NCI-H1694 (cell line): ENCODE data around the gene BRMS1L.

Experiments used
- DNase-seq: peaks from one replicate; lab custom pipeline; 2025; lab: John Stamatoyannopoulos, UW

The BRMS1L gene

DNA sequence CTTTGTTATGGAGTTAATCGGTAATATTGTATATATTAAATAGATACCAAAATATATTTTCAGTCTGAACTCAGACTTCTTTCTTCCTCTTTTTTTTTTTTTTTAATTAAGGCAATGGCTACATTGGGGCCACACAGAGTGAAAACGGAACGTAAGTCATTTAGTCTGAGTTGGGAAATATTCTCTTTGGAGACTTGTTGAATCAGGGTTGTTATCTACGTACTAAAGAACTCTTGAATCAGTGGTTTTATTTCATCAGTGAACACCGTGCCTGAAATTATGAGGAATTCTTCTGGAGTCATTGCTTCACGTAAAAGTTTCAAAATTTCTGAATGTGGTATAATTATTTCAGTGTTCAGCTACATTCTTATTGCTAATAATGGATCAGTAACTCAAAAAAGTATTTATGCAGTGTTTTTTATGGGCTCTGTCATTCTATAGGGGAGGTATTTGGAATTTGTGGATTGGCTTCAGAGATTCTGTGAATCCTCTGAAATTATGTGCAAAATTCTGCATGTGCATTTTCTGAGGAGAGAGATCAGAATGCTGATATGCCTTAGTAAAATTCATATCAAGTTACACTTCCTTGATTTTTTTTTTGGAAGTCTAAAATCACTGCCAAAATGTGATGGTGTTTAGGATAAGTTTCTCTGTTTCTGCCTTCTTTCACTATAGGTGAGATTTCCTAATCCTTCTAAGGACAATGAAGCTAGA, 39.6 kb downstream of the BRMS1L start:
- DNase-seq = no peak

GRCh38 chr14:35866595-35867279, 40.6 kb downstream of the BRMS1L start:
- DNase-seq = no peak

- no peak for DNase-seq
These were observed 41.1 kb downstream of the BRMS1L start for GRCh38 chr14:35867280-35867629.

DNA sequence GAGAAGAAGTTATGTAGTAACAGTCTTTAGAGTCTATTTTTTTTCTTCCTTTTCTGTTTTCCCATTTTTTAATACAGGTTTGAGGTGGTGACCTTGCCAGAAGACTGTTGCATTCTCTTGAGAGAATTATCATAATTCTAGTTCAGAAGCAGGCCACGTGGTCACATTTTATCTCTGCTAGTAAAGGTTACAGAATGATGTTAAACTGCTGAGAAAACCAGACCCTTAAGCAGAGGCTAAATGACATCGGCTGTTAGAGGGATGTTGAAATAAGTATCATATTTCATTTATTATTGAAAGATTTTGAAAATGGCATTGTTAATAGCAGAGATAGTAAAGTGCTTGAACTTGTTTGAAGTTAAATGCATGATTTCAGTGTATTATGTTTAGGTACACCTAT, 49.2 kb downstream of the BRMS1L start:
- no peak for DNase-seq

- no peak for DNase-seq
These were observed 51.1 kb downstream of the BRMS1L start for GRCh38 chr14:35877276-35877675.

DNA sequence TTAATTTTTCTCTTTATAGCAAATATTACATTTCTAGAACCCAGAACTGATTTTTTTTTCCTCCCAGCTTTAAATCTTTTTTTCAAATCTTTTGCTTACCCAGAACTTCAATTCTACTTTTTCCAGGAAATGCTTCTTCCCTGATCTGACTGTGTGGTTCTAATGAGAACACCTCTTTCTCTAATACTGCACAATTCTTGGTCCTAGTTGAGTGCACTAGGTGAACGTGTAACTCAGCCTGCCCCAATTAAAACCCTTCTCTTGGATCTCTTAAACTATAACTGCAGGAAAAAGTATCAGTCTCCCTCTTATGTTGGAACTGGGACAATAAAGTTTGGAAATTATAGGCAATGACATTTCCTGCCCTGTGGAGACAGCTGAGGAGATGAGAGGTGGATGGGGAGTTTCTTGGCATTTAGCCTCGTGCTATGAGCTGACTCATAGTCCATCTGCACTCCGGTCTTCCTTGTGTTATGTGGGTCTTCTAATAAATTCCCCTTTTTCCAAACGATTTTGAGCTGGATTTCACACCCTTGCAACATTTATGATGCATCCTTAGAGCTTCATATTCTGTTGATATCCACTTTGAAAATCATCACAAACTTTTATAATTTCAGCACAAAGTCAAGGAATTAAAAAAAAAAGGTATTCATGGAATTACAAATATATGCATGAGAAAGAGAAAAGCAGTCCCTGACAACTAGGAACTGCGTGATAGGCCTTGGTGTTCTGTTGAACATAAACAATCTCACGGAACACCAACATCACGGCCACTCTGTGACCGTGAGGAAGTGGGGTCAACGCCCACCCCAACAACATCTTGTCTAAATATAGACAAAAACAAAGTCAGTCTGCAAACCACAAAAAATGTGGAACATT, 52.4 kb downstream of the BRMS1L start:
- peak; percentile 78 for DNase-seq

DNA sequence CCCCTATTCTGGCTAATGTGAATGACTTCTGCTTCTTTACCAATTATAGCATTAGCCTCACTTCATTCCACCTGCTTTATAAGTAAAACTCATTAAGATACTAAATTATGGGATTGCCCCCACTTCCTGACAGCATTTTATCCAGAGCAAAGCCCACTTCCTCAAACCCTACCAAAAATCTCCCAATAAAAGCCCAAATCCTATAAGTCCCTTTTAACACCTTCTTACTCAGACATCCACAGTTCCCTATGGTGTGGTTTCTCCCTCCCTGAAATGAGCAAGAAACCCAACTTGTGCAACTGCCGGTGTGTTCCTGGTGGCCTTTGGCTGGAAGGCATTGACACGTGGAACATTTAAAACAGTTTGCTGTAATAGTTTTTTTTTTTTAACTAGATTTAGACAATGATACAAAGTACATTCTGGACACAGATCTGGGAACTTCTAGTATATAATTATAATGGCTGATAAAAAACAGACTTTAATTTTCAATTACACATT, 53.1 kb downstream of the BRMS1L start:
- no peak for DNase-seq

GRCh38 chr14:35879654-35880249, 53.6 kb downstream of the BRMS1L start:
- DNase-seq = peak; percentile 21

- no peak for DNase-seq
These were observed 55.1 kb downstream of the BRMS1L start for GRCh38 chr14:35881280-35881679.

GRCh38 chr14:35883677-35884293, 57.6 kb downstream of the BRMS1L start:
- peak; percentile 20 for DNase-seq

DNA sequence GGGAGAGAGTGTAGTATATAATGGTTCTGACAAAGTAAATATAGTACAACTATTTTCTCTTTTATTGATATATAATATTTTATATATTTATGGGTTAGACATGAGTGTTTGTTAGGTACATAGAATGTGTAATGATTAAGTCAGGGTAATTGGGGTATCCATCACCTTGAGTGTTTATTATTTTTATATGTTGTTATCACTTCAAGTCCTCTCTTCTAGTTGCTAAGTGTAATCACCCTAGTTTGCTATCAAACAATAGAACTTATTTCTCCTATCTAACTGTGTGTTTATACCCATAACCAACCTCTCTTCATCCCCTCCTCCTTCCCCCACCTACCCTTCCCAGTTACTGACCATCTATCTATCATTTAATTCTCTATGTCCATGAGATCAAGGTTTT, 64.2 kb downstream of the BRMS1L start:
- DNase-seq = no peak

- no peak for DNase-seq
These were observed 69.1 kb downstream of the BRMS1L start for GRCh38 chr14:35895256-35895655.

- no peak for DNase-seq
These were observed 71.5 kb downstream of the BRMS1L start for GRCh38 chr14:35897616-35898111.

GRCh38 chr14:35898217-35898775, 72.2 kb downstream of the BRMS1L start:
- DNase-seq = no peak

GRCh38 chr14:35900741-35901140, 74.6 kb downstream of the BRMS1L start:
- DNase-seq = no peak

- DNase-seq = no peak
These were observed 83.5 kb downstream of the BRMS1L start for GRCh38 chr14:35909665-35910064.

DNA sequence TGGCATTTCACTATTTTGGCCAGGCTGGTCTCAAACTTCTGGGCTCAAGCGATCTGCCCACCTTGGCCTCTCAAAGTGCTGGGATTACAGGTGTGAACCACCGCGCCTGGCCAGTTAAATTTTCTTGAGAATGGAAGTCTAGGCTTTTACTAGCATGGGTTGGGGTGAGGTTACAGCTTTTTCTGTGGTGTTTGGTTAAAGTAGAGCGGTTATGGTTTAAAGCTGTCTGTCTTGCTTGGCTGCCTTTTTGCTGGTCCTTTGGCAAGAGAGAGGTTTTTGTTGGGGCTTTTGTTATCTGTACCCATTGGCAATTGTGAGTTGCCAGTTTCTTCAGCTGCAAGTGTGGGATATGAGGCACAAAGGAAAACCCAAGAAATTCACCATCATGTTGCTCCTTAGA, 84.1 kb downstream of the BRMS1L start:
- no peak for DNase-seq

DNA sequence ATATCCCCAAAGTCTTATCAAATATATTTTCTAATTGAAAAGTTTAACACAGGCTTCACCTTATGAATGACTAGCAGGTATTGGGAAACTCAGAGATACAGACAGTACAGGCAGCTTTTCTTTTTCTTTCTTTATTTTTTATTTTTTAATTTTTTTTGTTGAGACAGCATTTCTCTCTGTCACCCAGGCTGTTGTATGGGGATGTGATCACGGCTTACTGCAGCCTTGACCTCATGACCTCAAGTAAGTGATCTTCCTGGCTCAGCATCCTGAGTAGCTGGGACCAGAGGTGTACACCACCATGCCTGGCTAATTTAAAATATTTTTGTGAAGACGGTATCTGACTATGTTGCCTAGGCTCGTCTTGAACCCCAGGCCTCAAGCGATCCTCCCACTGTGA, 85.0 kb downstream of the BRMS1L start:
- DNase-seq = no peak

DNA sequence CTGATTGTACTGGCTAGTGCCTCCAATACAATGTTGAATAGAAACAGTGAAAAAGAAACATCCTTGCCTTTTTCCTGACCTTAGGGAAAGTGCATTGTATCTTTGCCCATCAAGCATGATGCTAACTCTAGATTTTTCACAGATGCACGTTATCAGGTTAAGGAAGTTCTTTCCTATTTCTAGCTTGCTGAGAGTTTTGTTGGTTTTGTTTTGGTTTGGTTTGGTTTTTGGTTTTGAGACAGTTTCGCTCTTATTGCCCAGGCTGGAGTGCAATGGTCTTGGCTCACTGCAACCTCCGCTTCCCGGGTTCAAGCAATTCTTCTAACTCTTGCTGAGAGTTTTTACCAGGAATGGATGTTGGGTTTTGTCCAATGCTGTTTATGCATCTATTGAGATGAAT, 89.0 kb downstream of the BRMS1L start:
- no peak for DNase-seq

GRCh38 chr14:35915775-35916174, 89.6 kb downstream of the BRMS1L start:
- no peak for DNase-seq
